CD4-positive, alpha-beta T cell (primary cell): Measurements from ENCODE around the gene GADD45B. TPM values are rescaled to one million over a fixed set of nuclear protein-coding genes. Genes with fewer than 3 reads are reported as not detected.

Source experiments
- ATAC-seq: fragments of 200-7000 bp; cut with Tn5 transposase; one replicate; pipeline ENCODE4 v1.10.0; 2022; ENCODE audit warnings: mild to moderate bottlenecking; ENCODE audit not compliant: poor library complexity
- CTCF ChIA-PET: fragments of 350-600 bp; sonication (Branson Sonifier 250); formaldehyde crosslinking; loops from one replicate; lab custom pipeline; 2021; ENCODE audit warnings: antibody characterized with exemption, inconsistent platforms; lab: Charles Lee
- POLR2A ChIA-PET: fragments of 350-600 bp; sonication (Branson Sonifier 250); formaldehyde crosslinking; loops from one replicate; lab custom pipeline; 2021; ENCODE audit warnings: antibody characterized with exemption, inconsistent platforms; lab: Charles Lee
- DNase-seq, 14 experiments: peaks; one replicate each; pipeline ENCODE4 v3.0.0-alpha.2; 2013 to 2020; ENCODE audit warnings: mixed read lengths in 2 of 14
- H3K27ac ChIP-seq, 2 donors: one replicate each; pipeline versions ENCODE4 v1.5.1 to v1.7.0; 2013; ENCODE audit warnings: low read length in 2 of 2, low read depth in 1 of 2, mild to moderate bottlenecking in 1 of 2
- H3K27me3 ChIP-seq, 2 experiments: 1 replicate in 1 of 2; 2 replicates in 1 of 2; pipeline versions ENCODE4 v1.6.1 to v1.7.0; 2013; ENCODE audit warnings: low read length in 2 of 2, control low read depth in 1 of 2, mild to moderate bottlenecking in 1 of 2, moderate library complexity in 1 of 2; ENCODE audit not compliant: insufficient read depth in 2 of 2, control insufficient read depth in 1 of 2
- H3K36me3 ChIP-seq: one replicate; pipeline ENCODE4 v1.6.1; 2013; ENCODE audit warnings: low read length, control low read depth; ENCODE audit not compliant: insufficient read depth
- H3K4me1 ChIP-seq: one replicate; pipeline ENCODE4 v1.6.1; 2013; ENCODE audit warnings: low read length, control low read depth; ENCODE audit not compliant: insufficient read depth
- H3K4me3 ChIP-seq: one replicate; pipeline ENCODE4 v1.5.1; 2013; ENCODE audit warnings: mild to moderate bottlenecking, low read length, moderate library complexity
- H3K9me3 ChIP-seq, 2 experiments: 1 replicate in 1 of 2; 2 replicates in 1 of 2; pipeline versions ENCODE4 v1.6.1 to v1.7.0; 2013; ENCODE audit warnings: low read length in 2 of 2, mild to moderate bottlenecking in 2 of 2, control low read depth in 1 of 2, moderate library complexity in 1 of 2; ENCODE audit not compliant: control insufficient read depth in 1 of 2, insufficient read depth in 1 of 2
- H3K27ac Mint-ChIP-seq: one replicate; pipeline ENCODE4 v1.8.0; 2020; ENCODE audit warnings: mixed read lengths
- H3K27me3 Mint-ChIP-seq: one replicate; pipeline ENCODE4 v1.8.0; 2021; ENCODE audit warnings: mixed read lengths
- H3K36me3 Mint-ChIP-seq: one replicate; pipeline ENCODE4 v1.8.0; 2021; ENCODE audit warnings: low read depth, mixed read lengths
- H3K4me1 Mint-ChIP-seq: one replicate; pipeline ENCODE4 v1.8.0; 2021; ENCODE audit warnings: low read depth, mixed read lengths
- H3K4me3 Mint-ChIP-seq: one replicate; pipeline ENCODE4 v1.8.0; 2020; ENCODE audit warnings: mild to moderate bottlenecking, mixed read lengths
- H3K9me3 Mint-ChIP-seq: one replicate; pipeline ENCODE4 v1.8.0; 2020; ENCODE audit warnings: mixed read lengths
- CTCF ChIP-seq: fragments of 200-600 bp; IDR thresholded peaks from one replicate; pipeline ENCODE4 v1.8.0; 2022; ENCODE audit warnings: antibody characterized with exemption, mild to moderate bottlenecking
- intact Hi-C, 2 experiments: fragments of 100-400 bp; cut with DNase I in 1 of 2; cut with micrococcal nuclease in 1 of 2; formaldehyde crosslinking; loops; one replicate each; pipeline versions ENCODE4 v1.15.1 to v1.9.0; 2023 to 2025; cut with DNase I, micrococcal nuclease
- total RNA-seq, 174 experiments: library from RNA in 2 of 174; stranded (reverse) in 2 of 174; gene quantifications; one replicate each; pipeline ENCODE4 v1.2.3 and lab custom pipeline; 2021 to 2026

Gene GADD45B
- total RNA-seq, 2 experiments from 2014 or later: 284 to 285 TPM

GRCh38 chr19:2488405-2488941 lies 12.5 kb downstream of the GADD45B start:
- intact Hi-C loops: loop anchor here in 1 of 2 experiments (10.0 kb wide), 1 partner anchor 46 kb away; no protein-coding TSS in a partner anchor

GRCh38 chr19:2488942-2489731 lies 13.2 kb downstream of the GADD45B start:
- CTCF ChIA-PET: no interaction called here
- Histone ChIP-seq H3K27ac (no peak overlapping the region), H3K36me3 (no peaks in the 10 kb centered on the region), H3K4me1 (peaks cover 31% of the 10 kb centered on the region), H3K9me3 (peaks cover 0 to 5% of the 10 kb centered on the region in 2 experiments), H3K27me3 (peaks cover 24 to 30% of the 10 kb centered on the region in 2 experiments), H3K4me3 (no peak overlapping the region)
- ATAC-seq (peak; percentile 29), DNase-seq (peak in 1 of 14 experiments; percentile 23)
- Mint-ChIP-seq H3K9me3 (no peaks in the 10 kb centered on the region), H3K36me3 (no peaks in the 10 kb centered on the region), H3K27me3 (peaks cover 43% of the 10 kb centered on the region), H3K27ac (no peak overlapping the region), H3K4me3 (peak overlapping the region; percentile 57), H3K4me1 (peaks cover 17% of the 10 kb centered on the region)
- no peak for TF ChIP-seq CTCF
- intact Hi-C loops: loop anchor here in 1 of 2 experiments (10.0 kb wide), 1 partner anchor 46 kb away; no protein-coding TSS in a partner anchor
- POLR2A ChIA-PET: interaction anchor here (1.1 to 4.9 kb wide), 2 partner anchors 13 to 15 kb away, joined by 3 to 22 read pairs; partner anchors contain the start of gene GADD45B

More at GRCh38 chr19:2488405-2488941, 12.5 kb downstream of the GADD45B start:
- peaks cover 3% of the 10 kb centered on the region for H3K9me3 Mint-ChIP-seq
- H3K9me3 ChIP-seq: peaks cover under 1 to 9% of the 10 kb centered on the region in 2 experiments
- H3K27ac ChIP-seq: no peak overlapping the region
- H3K4me3 ChIP-seq: no peak overlapping the region
- H3K4me1 Mint-ChIP-seq: peaks cover 10% of the 10 kb centered on the region
- H3K27me3 Mint-ChIP-seq: peaks cover 36% of the 10 kb centered on the region
- H3K36me3 Mint-ChIP-seq: no peaks in the 10 kb centered on the region
- ATAC-seq: no peak
- peaks cover 24 to 30% of the 10 kb centered on the region in 2 experiments for H3K27me3 ChIP-seq
- H3K4me1 ChIP-seq: peaks cover 28% of the 10 kb centered on the region
- H3K36me3 ChIP-seq: no peaks in the 10 kb centered on the region
- ChIA-PET POLR2A (interaction anchor here (1.1 to 4.9 kb wide), 2 partner anchors 12 to 16 kb away, joined by 3 to 22 read pairs; partner anchors contain the start of gene GADD45B), CTCF (no interaction called here)
- no peak overlapping the region for H3K27ac Mint-ChIP-seq
- DNase-seq: no peak
- no peak overlapping the region for H3K4me3 Mint-ChIP-seq
- TF ChIP-seq CTCF: no peak

GRCh38 chr19:2490659-2491058 lies 14.7 kb downstream of the GADD45B start:
- Mint-ChIP-seq H3K4me1 (peaks cover 20% of the 10 kb centered on the region), H3K9me3 (no peaks in the 10 kb centered on the region), H3K27me3 (peaks cover 46% of the 10 kb centered on the region), H3K4me3 (no peak overlapping the region), H3K27ac (no peak overlapping the region), H3K36me3 (no peaks in the 10 kb centered on the region)
- CTCF ChIA-PET: no interaction called here
- POLR2A ChIA-PET: interaction anchor here (4.9 kb wide), 1 partner anchor 14 kb away, joined by 22 read pairs; the partner anchor contains the start of gene GADD45B
- peaks cover 24 to 30% of the 10 kb centered on the region in 2 experiments for H3K27me3 ChIP-seq
- peaks cover 0 to 5% of the 10 kb centered on the region in 2 experiments for H3K9me3 ChIP-seq
- intact Hi-C loops: no loop called here
- H3K4me3 ChIP-seq: no peak overlapping the region
- no peak for TF ChIP-seq CTCF
- peaks cover 44% of the 10 kb centered on the region for H3K4me1 ChIP-seq
- ATAC-seq (no peak), DNase-seq (no peak)
- no peak overlapping the region for H3K27ac ChIP-seq
- H3K36me3 ChIP-seq: no peaks in the 10 kb centered on the region
